ENCODE results near the gene OSBPL8.

GRCh38 chr12:76478045-76478444 lies 81.5 kb downstream of the OSBPL8 start:
- TF ChIP-seq CTCF (IDR thresholded peaks at IDR 0.05; ENCODE audit: insufficient read depth, low read length, poor library complexity, severe bottlenecking) (no peak), EZH2phosphoT487 (conservative IDR thresholded peaks at IDR 0.05; ENCODE audit: low read length) (no peak)
